Activated T-helper 2 cell treated with anti-CD3 and anti-CD28 coated beads, Interferon-gamma antibody, Interleukin-2, Interleukin-4, amounts not matched to agents 10 μg/mL and 5 μg/mL and 100 μg/mL, durations not matched to agents 14 hours and 24 hours and 36 hours (primary cell): Measurements from ENCODE around the gene KCMF1. TPM values are rescaled to one million over a fixed set of nuclear protein-coding genes. Genes with fewer than 3 reads are reported as not detected.

ENCODE experiments used
- DNase-seq: peaks from one replicate; pipeline ENCODE4 v3.0.0; 2021; ENCODE audit warnings: low spot score
- H3K27ac Mint-ChIP-seq: one replicate; pipeline ENCODE4 v1.8.0; 2021; ENCODE audit warnings: mixed read lengths
- H3K27me3 Mint-ChIP-seq: one replicate; pipeline ENCODE4 v1.8.0; 2021; ENCODE audit warnings: low read depth, mixed read lengths
- H3K36me3 Mint-ChIP-seq: one replicate; pipeline ENCODE4 v1.8.0; 2021; ENCODE audit warnings: low read depth, mixed read lengths
- H3K4me1 Mint-ChIP-seq: one replicate; pipeline ENCODE4 v1.8.0; 2021; ENCODE audit warnings: low read depth, mixed read lengths
- H3K4me3 Mint-ChIP-seq: one replicate; pipeline ENCODE4 v1.8.0; 2021; ENCODE audit warnings: low read depth, mild to moderate bottlenecking, moderate library complexity, mixed read lengths
- H3K9me3 Mint-ChIP-seq: one replicate; pipeline ENCODE4 v1.8.0; 2021; ENCODE audit warnings: mixed read lengths
- intact Hi-C: fragments of 100-400 bp; cut with micrococcal nuclease; formaldehyde crosslinking; loops from one replicate; pipeline ENCODE4 v1.15.1; 2023
- total RNA-seq: library from RNA; stranded (reverse); gene quantifications from 2 replicates; pipeline ENCODE4 v1.2.3, GENCODE V29; 2022

KCMF1 gene
- total RNA-seq, 1 donor from 2014 or later, result 82.6 TPM

DNA sequence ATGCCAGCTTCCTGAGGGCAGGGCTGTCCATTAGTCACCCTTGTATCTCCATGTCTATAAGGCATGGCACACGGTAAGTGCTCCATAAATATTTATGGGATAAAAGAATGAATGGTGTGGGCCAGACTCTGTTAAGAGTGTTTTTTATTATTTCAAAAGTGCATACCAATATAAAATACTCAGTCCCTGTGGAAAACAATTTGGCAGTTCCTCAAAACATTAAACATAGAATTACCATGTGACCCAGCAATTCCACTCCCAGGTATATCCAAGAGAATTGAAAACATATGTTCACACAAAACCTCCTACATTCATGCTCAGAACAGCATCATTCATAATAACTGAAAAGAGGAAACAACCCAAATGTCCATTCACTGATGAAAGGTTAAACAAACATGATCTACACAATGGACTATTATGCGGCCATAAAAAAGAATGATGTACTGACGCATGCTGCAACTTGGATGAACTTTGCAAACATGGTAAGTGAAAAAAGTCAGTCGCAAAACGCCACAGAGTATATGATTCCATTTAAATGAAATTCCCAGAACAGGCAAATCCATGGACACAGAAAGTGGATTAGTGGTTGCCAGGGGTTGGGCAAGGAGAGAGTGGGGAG lies 93.1 kb downstream of the KCMF1 start:
- intact Hi-C loops, result no loop called here
- Mint-ChIP-seq H3K4me1 (peaks cover 2% of the 10 kb centered on the region), H3K27ac (no peak overlapping the region), H3K36me3 (no peaks in the 10 kb centered on the region), H3K9me3 (no peaks in the 10 kb centered on the region), H3K4me3 (no peak overlapping the region), H3K27me3 (peaks cover 27% of the 10 kb centered on the region)
- DNase-seq, result no peak

DNA sequence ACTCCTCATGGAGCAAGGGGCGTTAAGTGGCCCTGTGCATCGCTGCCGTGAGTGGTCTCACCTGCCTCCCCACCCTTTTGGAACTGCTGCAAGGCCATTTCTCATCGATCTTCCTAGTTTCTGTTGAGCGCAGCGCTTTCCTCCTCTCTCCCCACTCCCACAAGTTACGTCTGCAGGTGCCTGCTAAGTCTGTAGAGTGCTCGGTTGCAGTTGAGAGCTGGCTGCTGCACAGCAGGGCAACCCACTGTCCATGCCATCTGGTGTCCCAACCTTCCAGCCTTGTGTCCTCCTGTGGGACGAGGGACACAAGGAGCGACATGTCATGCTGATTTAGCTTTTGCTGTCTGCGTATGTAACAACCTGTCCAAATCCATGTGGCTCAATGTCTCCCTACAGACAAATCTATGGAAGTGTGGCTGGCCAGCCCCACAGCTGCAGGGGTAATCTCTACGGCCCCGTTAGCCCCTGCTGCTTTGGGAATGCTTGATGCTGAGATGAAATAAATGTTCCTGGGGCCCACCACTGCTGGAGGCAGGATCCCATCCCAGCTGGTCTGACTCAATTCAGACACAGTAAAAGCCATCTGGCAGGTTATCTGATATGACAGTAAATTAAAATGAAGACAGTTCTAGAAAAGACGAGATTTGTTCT lies 94.1 kb downstream of the KCMF1 start:
- peaks cover 27% of the 10 kb centered on the region for H3K27me3 Mint-ChIP-seq
- H3K9me3 Mint-ChIP-seq, result no peaks in the 10 kb centered on the region
- DNase-seq, result no peak
- intact Hi-C loops, result loop anchor here (5.0 kb wide), 1 partner anchor 222 kb away; no protein-coding TSS in a partner anchor
- no peak overlapping the region for H3K27ac Mint-ChIP-seq
- H3K4me3 Mint-ChIP-seq, result no peak overlapping the region
- H3K36me3 Mint-ChIP-seq, result no peaks in the 10 kb centered on the region
- peaks cover 2% of the 10 kb centered on the region for H3K4me1 Mint-ChIP-seq

GRCh38 chr2:85066006-85066740 lies 95.2 kb downstream of the KCMF1 start:
- Mint-ChIP-seq H3K36me3 (no peaks in the 10 kb centered on the region), H3K4me1 (peaks cover 2% of the 10 kb centered on the region), H3K27me3 (peaks cover 31% of the 10 kb centered on the region), H3K4me3 (no peak overlapping the region), H3K9me3 (no peaks in the 10 kb centered on the region), H3K27ac (no peak overlapping the region)
- no peak for DNase-seq
- intact Hi-C loops, result loop anchor here (5.0 kb wide), 1 partner anchor 221 kb away; no protein-coding TSS in a partner anchor

DNA sequence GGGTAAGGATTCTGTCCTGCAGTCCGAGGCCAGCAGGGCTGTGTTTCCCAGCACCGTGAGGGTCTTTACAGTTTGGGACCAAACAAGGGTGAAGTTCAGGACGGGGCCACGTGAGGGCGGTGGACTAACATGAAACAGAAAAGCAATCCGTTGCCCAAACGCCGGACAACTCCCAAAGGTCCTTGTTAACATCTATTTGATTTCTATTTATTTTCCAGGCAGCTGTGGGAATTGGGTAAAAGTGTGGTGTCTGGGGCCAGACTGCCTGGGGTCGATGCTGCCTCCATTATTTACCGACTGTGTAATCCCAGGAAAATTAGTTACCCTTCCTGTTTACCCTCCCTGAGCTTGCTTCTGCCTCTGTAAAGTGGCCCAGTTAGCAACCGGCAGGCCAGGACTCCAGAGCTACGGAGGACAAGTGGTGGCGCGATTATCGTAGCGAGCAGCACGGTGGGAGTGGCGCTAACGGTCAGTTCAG lies 96.0 kb downstream of the KCMF1 start:
- peaks cover 26% of the 10 kb centered on the region for H3K27me3 Mint-ChIP-seq
- no peak overlapping the region for H3K4me3 Mint-ChIP-seq
- H3K27ac Mint-ChIP-seq, result no peak overlapping the region
- H3K4me1 Mint-ChIP-seq, result peaks cover 2% of the 10 kb centered on the region
- DNase-seq, result peak; percentile 18
- intact Hi-C loops, result loop anchor here (5.0 kb wide), 1 partner anchor 220 kb away; no protein-coding TSS in a partner anchor
- H3K9me3 Mint-ChIP-seq, result no peaks in the 10 kb centered on the region
- no peaks in the 10 kb centered on the region for H3K36me3 Mint-ChIP-seq

DNA sequence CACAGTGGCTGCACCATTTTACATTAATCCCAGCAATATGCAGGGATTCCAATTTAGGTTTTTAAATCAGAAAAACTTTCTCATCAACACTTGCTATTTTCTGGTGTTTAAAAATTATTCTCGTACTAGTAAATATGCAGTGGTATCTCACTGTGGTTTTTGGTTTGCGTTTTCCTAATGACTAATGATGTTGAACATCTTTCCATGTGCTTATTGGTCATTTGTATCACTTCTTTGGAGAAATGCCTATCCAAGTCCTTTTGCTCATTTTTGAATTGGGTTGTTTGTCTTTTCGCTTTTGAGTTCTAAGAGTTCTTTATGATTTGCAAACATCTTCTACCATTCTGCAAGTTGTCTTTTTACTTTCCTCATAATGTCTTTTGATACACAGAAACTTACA lies 100.1 kb downstream of the KCMF1 start:
- no peaks in the 10 kb centered on the region for H3K9me3 Mint-ChIP-seq
- no peaks in the 10 kb centered on the region for H3K36me3 Mint-ChIP-seq
- intact Hi-C loops, result no loop called here
- no peak for DNase-seq
- H3K4me3 Mint-ChIP-seq, result no peak overlapping the region
- H3K4me1 Mint-ChIP-seq, result peaks cover 2% of the 10 kb centered on the region
- peaks cover 22% of the 10 kb centered on the region for H3K27me3 Mint-ChIP-seq
- H3K27ac Mint-ChIP-seq, result no peak overlapping the region

- H3K4me1 Mint-ChIP-seq, result no peaks in the 10 kb centered on the region
- intact Hi-C loops, result no loop called here
- no peak for DNase-seq
- no peak overlapping the region for H3K4me3 Mint-ChIP-seq
- no peaks in the 10 kb centered on the region for H3K36me3 Mint-ChIP-seq
- peaks cover 14% of the 10 kb centered on the region for H3K27me3 Mint-ChIP-seq
- H3K9me3 Mint-ChIP-seq, result no peaks in the 10 kb centered on the region
- no peak overlapping the region for H3K27ac Mint-ChIP-seq
Measured at GRCh38 chr2:85073033-85073432, 102.1 kb downstream of the KCMF1 start.

DNA sequence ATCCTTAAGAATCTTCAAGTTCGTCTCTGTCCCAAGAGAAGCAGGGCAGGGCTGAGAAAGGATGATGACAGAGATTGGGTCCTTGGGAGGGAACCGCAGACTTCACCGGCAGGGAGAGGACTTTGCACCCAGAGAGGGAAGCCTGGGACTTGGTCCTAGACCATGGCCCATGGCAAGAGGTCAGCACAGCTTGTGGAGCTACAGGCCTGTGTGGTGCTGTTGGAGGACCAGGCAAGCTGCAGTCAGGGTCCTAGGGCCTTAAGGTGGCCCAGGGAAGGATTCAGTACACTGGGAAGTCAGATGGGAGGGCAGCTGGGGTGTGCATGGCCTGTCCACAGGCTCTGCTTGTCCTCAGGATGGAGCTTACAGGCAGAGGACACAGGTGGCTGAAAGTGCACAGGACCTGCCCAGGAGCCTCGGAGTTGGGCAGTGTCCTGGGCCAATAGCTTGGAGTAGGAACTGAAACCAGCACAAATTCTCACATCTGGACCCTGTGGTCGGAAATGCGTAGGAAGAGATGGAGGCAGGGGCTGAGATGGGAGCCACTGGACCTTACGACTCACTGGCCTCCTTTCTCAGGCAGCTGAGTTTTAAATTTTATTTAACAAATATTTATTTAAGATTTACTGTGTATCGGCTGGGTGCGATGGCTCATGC lies 105.8 kb downstream of the KCMF1 start:
- Mint-ChIP-seq H3K4me3 (no peak overlapping the region), H3K4me1 (no peaks in the 10 kb centered on the region), H3K36me3 (no peaks in the 10 kb centered on the region), H3K27me3 (peaks cover 16% of the 10 kb centered on the region), H3K9me3 (peaks cover 8% of the 10 kb centered on the region), H3K27ac (no peak overlapping the region)
- DNase-seq, result no peak
- intact Hi-C loops, result no loop called here

DNA sequence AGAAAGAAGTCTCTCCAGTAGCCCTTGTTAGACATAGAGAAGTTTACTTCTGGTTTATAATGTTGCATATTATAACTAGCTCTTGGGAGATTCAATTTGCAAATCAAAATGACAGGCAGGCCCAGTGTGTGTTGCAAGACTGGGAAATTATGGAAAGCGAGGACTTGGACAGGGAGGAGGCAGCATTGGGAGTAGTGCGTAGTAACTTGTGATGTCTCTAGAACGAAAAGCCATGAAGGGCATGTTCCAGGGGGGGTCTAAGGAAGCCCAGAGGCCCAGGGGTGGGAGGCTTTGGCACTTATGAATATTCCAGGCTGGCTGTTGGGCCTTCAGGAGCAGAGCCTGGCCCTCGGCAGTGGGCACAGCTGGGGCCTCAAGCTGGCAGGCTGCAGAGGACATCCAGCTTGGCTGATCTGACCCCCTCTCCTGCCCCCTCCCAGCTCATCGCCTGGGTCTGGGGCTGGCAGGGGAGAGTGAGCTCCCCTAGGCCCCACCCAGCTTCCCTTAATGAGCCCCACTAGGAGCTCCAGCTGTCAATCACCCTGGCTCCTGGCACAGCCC lies 107.0 kb downstream of the KCMF1 start:
- H3K4me1 Mint-ChIP-seq, result no peaks in the 10 kb centered on the region
- intact Hi-C loops, result no loop called here
- H3K27ac Mint-ChIP-seq, result no peak overlapping the region
- H3K27me3 Mint-ChIP-seq, result peaks cover 20% of the 10 kb centered on the region
- no peaks in the 10 kb centered on the region for H3K36me3 Mint-ChIP-seq
- no peak overlapping the region for H3K4me3 Mint-ChIP-seq
- H3K9me3 Mint-ChIP-seq, result peaks cover 8% of the 10 kb centered on the region
- DNase-seq, result no peak

GRCh38 chr2:85078536-85078935 lies 107.6 kb downstream of the KCMF1 start:
- Mint-ChIP-seq H3K36me3 (no peaks in the 10 kb centered on the region), H3K27ac (no peak overlapping the region), H3K27me3 (peaks cover 19% of the 10 kb centered on the region), H3K4me1 (no peaks in the 10 kb centered on the region), H3K9me3 (peaks cover 8% of the 10 kb centered on the region), H3K4me3 (no peak overlapping the region)
- DNase-seq, result no peak
- intact Hi-C loops, result no loop called here

DNA sequence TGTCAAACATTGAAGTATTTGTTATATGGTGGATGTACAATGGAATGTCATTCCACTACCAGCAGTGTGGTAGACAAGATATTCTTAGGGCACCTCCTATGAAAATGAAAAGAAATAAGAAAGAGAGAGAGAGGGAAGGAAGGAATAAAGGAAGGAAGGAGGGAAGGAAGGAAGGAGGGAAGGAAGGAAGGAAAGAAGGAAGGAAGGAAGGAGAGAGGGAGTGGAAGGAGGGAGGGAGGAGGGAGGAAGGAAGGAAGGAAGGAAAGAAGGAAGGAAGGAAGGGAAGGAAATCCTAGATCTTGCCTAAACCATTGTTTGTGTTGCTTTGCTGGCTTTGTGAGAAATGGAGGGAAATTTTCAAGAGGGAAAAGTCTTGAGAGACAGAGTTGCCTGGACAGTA lies 112.1 kb downstream of the KCMF1 start:
- Mint-ChIP-seq H3K27me3 (peaks cover 20% of the 10 kb centered on the region), H3K27ac (no peak overlapping the region), H3K4me3 (no peak overlapping the region), H3K4me1 (no peaks in the 10 kb centered on the region), H3K36me3 (no peaks in the 10 kb centered on the region), H3K9me3 (peaks cover 8% of the 10 kb centered on the region)
- intact Hi-C loops, result no loop called here
- DNase-seq, result no peak

GRCh38 chr2:85085563-85085962 lies 114.6 kb downstream of the KCMF1 start:
- Mint-ChIP-seq H3K9me3 (peaks cover 8% of the 10 kb centered on the region), H3K4me3 (no peak overlapping the region), H3K4me1 (no peaks in the 10 kb centered on the region), H3K27me3 (peaks cover 20% of the 10 kb centered on the region), H3K27ac (no peak overlapping the region), H3K36me3 (no peaks in the 10 kb centered on the region)
- intact Hi-C loops, result no loop called here
- DNase-seq, result no peak

DNA sequence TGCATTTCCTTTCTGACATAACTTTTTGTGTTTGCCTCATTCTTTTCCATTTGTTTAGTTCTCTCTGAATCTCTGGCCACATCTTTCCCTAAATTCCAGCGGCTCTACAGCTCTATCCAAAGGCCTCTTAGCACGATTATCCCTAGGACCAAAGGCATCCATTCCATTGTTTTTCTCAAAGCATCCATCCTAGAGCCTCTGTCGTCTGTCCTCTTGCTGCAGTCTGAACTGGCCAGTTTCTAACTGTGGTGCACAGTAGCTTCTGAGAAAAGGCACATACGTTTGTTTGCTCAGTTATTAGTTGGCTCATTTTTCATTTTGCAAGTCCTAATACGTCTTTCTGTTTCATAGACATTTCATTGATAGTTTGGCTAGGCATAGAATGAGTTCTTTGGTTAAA lies 116.6 kb downstream of the KCMF1 start:
- no peak overlapping the region for H3K27ac Mint-ChIP-seq
- peaks cover 14% of the 10 kb centered on the region for H3K27me3 Mint-ChIP-seq
- no peak for DNase-seq
- no peaks in the 10 kb centered on the region for H3K4me1 Mint-ChIP-seq
- no peak overlapping the region for H3K4me3 Mint-ChIP-seq
- no peaks in the 10 kb centered on the region for H3K9me3 Mint-ChIP-seq
- intact Hi-C loops, result no loop called here
- H3K36me3 Mint-ChIP-seq, result no peaks in the 10 kb centered on the region
